Thyroid gland (tissue), 4 donors: ENCODE measurements around the gene IFNG. TPM values are rescaled to one million over a fixed set of nuclear protein-coding genes. Genes with fewer than 3 reads are reported as not detected.

Experiments
- DNase-seq, 2 donors: peaks; one replicate each; pipeline ENCODE4 v3.0.0-alpha.2; 2019
- H3K27ac ChIP-seq, 3 donors: fragments of 200-600 bp; sonication (generic); 1 replicate in 2 of 3; 2 replicates in 1 of 3; pipeline ENCODE4 v1.5.1; 2016 to 2019; ENCODE audit warnings: mild to moderate bottlenecking in 1 of 3, moderate library complexity in 1 of 3
- H3K27me3 ChIP-seq: fragments of 200-600 bp; sonication (generic); one replicate; pipeline ENCODE4 v1.5.1; 2019
- H3K36me3 ChIP-seq, 2 donors: fragments of 200-600 bp; sonication (generic); one replicate each; pipeline ENCODE4 v1.5.1; 2016 to 2019
- H3K4me1 ChIP-seq, 2 donors: fragments of 200-600 bp; sonication (generic); one replicate each; pipeline ENCODE4 v1.5.1; 2017 to 2019
- H3K4me3 ChIP-seq, 3 donors: fragments of 200-600 bp; sonication (generic); replicated peaks in 1 of 3; 1 replicate in 2 of 3; 2 replicates in 1 of 3; pipeline ENCODE4 v1.5.1; 2016; ENCODE audit warnings: mild to moderate bottlenecking in 1 of 3
- H3K9me3 ChIP-seq: fragments of 200-600 bp; sonication (generic); one replicate; pipeline ENCODE4 v1.5.1; 2017
- POLR2A ChIP-seq, 2 donors: fragments of 450-650 bp; IDR thresholded peaks; one replicate each; pipeline ENCODE4 v1.6.1; 2017; ENCODE audit warnings: antibody characterized with exemption in 2 of 2, mild to moderate bottlenecking in 2 of 2, moderate library complexity in 1 of 2
- WGBS, 2 donors: methylation state at CpG; one replicate each; pipeline ENCODE4 v1.1.5; 2017; 5-methylcytosine and 5-hydroxymethylcytosine counted together
- intact Hi-C: fragments of 100-400 bp; cut with DNase I; formaldehyde crosslinking; loops from one replicate; pipeline ENCODE4 v1.15.1; 2023
- total RNA-seq, 4 donors: library from RNA; depleted of rRNA; stranded (reverse); fragments of >200 nt; gene quantifications; one replicate each; pipeline ENCODE4 v1.2.3, GENCODE V29; 2016
- TF ChIP-seq, protein P1 (sequence below), 6 experiments: fragments of 200-600 bp in 3 of 6; fragments of 450-650 bp in 3 of 6; sonication (generic) in 3 of 6; IDR thresholded peaks; one replicate each; pipeline ENCODE4 v1.5.1; 2016 to 2019; ENCODE audit warnings: antibody characterized with exemption in 6 of 6, mild to moderate bottlenecking in 2 of 6, inconsistent platforms in 1 of 6, moderate library complexity in 1 of 6

Gene IFNG
- total RNA-seq, 4 donors from 2014 or later: not detected

DNA sequence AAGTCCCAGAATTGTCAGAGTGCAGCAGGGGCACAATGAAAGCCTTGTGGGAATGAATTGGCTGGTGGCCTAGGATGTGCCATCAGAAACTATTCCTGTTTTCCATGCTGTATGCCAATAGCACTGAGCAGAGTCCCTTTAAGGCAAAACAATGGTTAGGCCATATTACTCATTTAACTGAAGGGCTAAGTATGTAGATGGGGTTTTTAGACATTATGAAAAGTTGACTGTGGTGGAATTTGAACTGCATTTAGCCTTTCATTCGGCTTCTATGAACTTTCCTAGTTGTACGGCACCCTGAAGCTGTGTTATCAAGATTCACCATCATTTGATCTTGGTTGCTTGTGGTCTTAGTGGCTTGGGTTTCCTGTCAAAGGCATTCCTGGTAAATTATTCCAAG lies 41.3 kb upstream of the IFNG start:
- WGBS, 2 donors: 80 to 91% methylated on average over 2 of the region's 2 CpGs
- Histone ChIP-seq H3K9me3 (no peaks in the 10 kb centered on the region), H3K4me1 (no peaks in the 10 kb centered on the region), H3K27me3 (no peaks in the 10 kb centered on the region), H3K27ac (no peak overlapping the region), H3K36me3 (no peaks in the 10 kb centered on the region), H3K4me3 (no peak overlapping the region)
- TF ChIP-seq POLR2A (IDR thresholded peaks at IDR 0.05): no peak
- TF ChIP-seq, protein P1, sequence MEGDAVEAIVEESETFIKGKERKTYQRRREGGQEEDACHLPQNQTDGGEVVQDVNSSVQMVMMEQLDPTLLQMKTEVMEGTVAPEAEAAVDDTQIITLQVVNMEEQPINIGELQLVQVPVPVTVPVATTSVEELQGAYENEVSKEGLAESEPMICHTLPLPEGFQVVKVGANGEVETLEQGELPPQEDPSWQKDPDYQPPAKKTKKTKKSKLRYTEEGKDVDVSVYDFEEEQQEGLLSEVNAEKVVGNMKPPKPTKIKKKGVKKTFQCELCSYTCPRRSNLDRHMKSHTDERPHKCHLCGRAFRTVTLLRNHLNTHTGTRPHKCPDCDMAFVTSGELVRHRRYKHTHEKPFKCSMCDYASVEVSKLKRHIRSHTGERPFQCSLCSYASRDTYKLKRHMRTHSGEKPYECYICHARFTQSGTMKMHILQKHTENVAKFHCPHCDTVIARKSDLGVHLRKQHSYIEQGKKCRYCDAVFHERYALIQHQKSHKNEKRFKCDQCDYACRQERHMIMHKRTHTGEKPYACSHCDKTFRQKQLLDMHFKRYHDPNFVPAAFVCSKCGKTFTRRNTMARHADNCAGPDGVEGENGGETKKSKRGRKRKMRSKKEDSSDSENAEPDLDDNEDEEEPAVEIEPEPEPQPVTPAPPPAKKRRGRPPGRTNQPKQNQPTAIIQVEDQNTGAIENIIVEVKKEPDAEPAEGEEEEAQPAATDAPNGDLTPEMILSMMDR (IDR thresholded peaks at IDR 0.05): no peak
- no peak for DNase-seq
- intact Hi-C loops: no loop called here

DNA sequence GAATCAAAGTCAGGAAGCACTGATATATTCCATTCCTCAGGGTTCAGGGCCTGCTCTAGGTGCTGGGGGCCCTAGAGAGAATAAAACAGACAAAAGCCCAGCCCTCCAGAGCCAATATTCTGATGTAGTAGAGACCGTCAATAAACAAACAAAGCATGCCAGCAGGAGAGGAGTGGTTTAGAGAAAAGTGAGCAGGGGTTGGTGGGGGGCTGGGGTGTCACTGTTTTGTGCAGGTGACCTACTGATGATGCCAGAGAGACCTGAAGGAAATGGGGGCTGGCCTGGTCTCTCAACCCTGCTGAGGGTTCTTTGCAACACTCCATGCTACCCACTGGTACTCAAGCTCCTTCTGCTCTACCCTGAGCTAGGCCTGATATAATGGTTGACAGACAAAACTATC lies 39.6 kb upstream of the IFNG start:
- intact Hi-C loops: no loop called here
- H3K4me3 ChIP-seq: no peak overlapping the region
- no peak overlapping the region for H3K27ac ChIP-seq
- no peaks in the 10 kb centered on the region for H3K27me3 ChIP-seq
- DNase-seq: no peak
- no peaks in the 10 kb centered on the region for H3K9me3 ChIP-seq
- TF ChIP-seq, protein P1 (IDR thresholded peaks at IDR 0.05): no peak
- no peak for TF ChIP-seq POLR2A (IDR thresholded peaks at IDR 0.05)
- H3K36me3 ChIP-seq: no peaks in the 10 kb centered on the region
- WGBS, 2 donors: 94 to 97% methylated on average over 1 of the region's 1 CpG
- H3K4me1 ChIP-seq: no peaks in the 10 kb centered on the region

DNA sequence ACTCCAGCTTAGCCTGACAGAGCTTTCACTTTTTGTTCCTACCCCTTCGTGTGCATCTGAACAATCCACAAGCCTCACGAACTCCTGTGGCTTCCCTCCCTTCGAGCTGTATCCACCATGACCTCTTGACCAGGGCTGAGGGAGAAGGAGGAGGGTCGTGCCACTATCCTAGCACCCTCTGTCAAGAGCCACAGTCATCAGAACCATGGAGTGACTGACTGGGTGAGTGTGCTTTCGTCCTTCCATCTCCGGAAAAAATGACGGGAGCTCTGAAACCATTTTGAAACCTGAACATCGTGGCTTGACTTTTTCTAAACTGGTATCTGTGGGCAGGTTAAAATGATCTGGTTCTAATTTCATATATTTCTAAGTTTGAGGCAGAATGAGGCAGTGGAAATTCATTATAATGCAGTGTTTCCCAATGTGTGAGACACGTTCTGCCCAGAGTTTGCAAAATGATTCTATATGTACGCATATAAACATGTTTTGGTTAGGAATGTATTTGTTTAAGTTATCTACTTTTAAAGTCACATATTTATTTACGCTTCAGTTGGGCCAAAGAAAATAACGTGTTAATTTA lies 39.1 kb upstream of the IFNG start:
- TF ChIP-seq POLR2A (IDR thresholded peaks at IDR 0.05): no peak
- TF ChIP-seq, protein P1 (IDR thresholded peaks at IDR 0.05): no peak
- H3K27me3 ChIP-seq: no peaks in the 10 kb centered on the region
- intact Hi-C loops: no loop called here
- no peak for DNase-seq
- no peaks in the 10 kb centered on the region for H3K36me3 ChIP-seq
- H3K4me3 ChIP-seq: no peak overlapping the region
- no peaks in the 10 kb centered on the region for H3K9me3 ChIP-seq
- no peaks in the 10 kb centered on the region for H3K4me1 ChIP-seq
- WGBS, 2 donors: 78 to 81% methylated on average over 12 of the region's 12 CpGs
- no peak overlapping the region for H3K27ac ChIP-seq

DNA sequence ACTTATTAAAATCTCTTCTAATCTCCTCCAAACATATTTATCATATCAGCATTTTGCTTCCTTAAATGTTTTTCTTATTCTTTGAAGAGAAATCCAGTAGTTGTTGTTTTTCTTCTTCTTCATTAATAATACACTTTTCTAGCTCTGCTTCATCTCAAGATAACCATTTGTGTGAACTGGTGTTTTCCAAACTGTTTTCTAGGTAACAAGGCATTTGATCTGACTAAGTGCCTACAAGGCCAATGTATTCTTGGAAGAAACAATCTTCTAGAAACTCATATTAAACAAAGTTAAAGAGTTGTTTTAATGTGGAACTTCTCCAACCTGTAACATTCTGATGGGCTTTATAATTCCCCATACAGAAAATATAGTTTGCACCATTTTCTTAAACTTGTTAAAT lies 30.8 kb upstream of the IFNG start:
- TF ChIP-seq, protein P1 (IDR thresholded peaks at IDR 0.05): no peak
- TF ChIP-seq POLR2A (IDR thresholded peaks at IDR 0.05): no peak
- H3K4me1 ChIP-seq: no peaks in the 10 kb centered on the region
- H3K4me3 ChIP-seq: no peak overlapping the region
- H3K9me3 ChIP-seq: no peaks in the 10 kb centered on the region
- H3K36me3 ChIP-seq: no peaks in the 10 kb centered on the region
- H3K27me3 ChIP-seq: no peaks in the 10 kb centered on the region
- H3K27ac ChIP-seq: no peak overlapping the region
- DNase-seq: no peak
- intact Hi-C loops: no loop called here

DNA sequence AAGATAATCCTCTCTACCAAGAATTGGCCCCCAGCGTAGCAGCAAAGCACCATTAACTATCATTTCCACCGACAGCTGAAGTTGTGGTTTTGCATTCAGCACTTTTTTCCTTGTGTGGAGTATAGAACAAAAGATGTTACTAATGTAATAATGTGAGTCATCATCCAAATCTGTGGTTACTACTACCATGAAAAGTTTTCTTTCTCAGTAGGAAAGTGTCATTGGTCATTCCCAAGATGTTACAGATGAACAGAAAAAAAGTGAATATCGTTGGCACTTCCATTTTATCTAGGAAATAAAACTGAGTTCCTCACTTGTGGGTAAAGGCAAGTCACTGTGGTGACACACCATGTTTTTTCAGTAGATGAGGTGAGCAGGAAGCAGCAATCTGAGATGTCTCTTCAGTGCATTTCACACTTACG lies 30.3 kb upstream of the IFNG start:
- Histone ChIP-seq H3K27me3 (no peaks in the 10 kb centered on the region), H3K4me1 (no peaks in the 10 kb centered on the region), H3K27ac (no peak overlapping the region), H3K4me3 (no peak overlapping the region), H3K9me3 (no peaks in the 10 kb centered on the region), H3K36me3 (no peaks in the 10 kb centered on the region)
- no peak for TF ChIP-seq POLR2A (IDR thresholded peaks at IDR 0.05)
- TF ChIP-seq, protein P1 (IDR thresholded peaks at IDR 0.05): no peak
- WGBS, 2 donors: 86 to 91% methylated on average over 4 of the region's 4 CpGs
- intact Hi-C loops: no loop called here
- no peak for DNase-seq
